Trophoblast cell (in vitro differentiated cells and primary cell): ENCODE measurements around the gene UBAC2.

ENCODE experiments used
- DNase-seq, 2 donors: peaks; one replicate each; pipeline ENCODE4 v3.0.0-alpha.2; 2016
- H2AFZ ChIP-seq: 2 replicates; pipeline ENCODE4 v1.6.1; 2013; ENCODE audit warnings: low read length, moderate library complexity, mild to moderate bottlenecking; ENCODE audit not compliant: insufficient read depth, poor library complexity
- H2AK5ac ChIP-seq: 2 replicates; pipeline ENCODE4 v1.6.1; 2013; ENCODE audit warnings: mild to moderate bottlenecking, low read length
- H2BK120ac ChIP-seq: 2 replicates; pipeline ENCODE4 v1.6.1; 2013; ENCODE audit warnings: low read length, mild to moderate bottlenecking, moderate library complexity; ENCODE audit not compliant: insufficient read depth, poor library complexity
- H2BK12ac ChIP-seq: 2 replicates; pipeline ENCODE4 v1.6.1; 2013; ENCODE audit warnings: mild to moderate bottlenecking, low read length, moderate library complexity
- H2BK5ac ChIP-seq: 2 replicates; pipeline ENCODE4 v1.6.1; 2013; ENCODE audit warnings: low read length, low read depth, moderate library complexity, mild to moderate bottlenecking; ENCODE audit not compliant: poor library complexity
- H3K14ac ChIP-seq: 2 replicates; pipeline ENCODE4 v1.6.1; 2013; ENCODE audit warnings: mild to moderate bottlenecking, low read length
- H3K18ac ChIP-seq: 2 replicates; pipeline ENCODE4 v1.6.1; 2013; ENCODE audit warnings: mild to moderate bottlenecking, low read length
- H3K23ac ChIP-seq: 2 replicates; pipeline ENCODE4 v1.6.1; 2013; ENCODE audit warnings: low read length
- H3K27ac ChIP-seq: 2 replicates; pipeline ENCODE4 v1.5.1; 2013; ENCODE audit warnings: low read depth, mild to moderate bottlenecking, inconsistent platforms, low read length, moderate library complexity
- H3K27me3 ChIP-seq: 2 replicates; pipeline ENCODE4 v1.6.1; 2013; ENCODE audit warnings: inconsistent platforms, mild to moderate bottlenecking, low read length, moderate library complexity; ENCODE audit not compliant: insufficient read depth
- H3K36me3 ChIP-seq, 2 experiments: 1 replicate in 1 of 2; 2 replicates in 1 of 2; pipeline ENCODE4 v1.6.1; 2013; ENCODE audit warnings: low read length in 2 of 2, mild to moderate bottlenecking in 2 of 2, moderate library complexity in 1 of 2; ENCODE audit not compliant: insufficient read depth in 2 of 2, control insufficient read depth in 1 of 2
- H3K4ac ChIP-seq: 2 replicates; pipeline ENCODE4 v1.6.1; 2013; ENCODE audit warnings: low read depth, mild to moderate bottlenecking, low read length, moderate library complexity
- H3K4me1 ChIP-seq, 2 experiments: 1 replicate in 1 of 2; 2 replicates in 1 of 2; pipeline ENCODE4 v1.6.1; 2013; ENCODE audit warnings: low read length in 2 of 2, mild to moderate bottlenecking in 2 of 2, moderate library complexity in 1 of 2; ENCODE audit not compliant: insufficient read depth in 2 of 2, control insufficient read depth in 1 of 2
- H3K4me2 ChIP-seq: 2 replicates; pipeline ENCODE4 v1.6.1; 2013; ENCODE audit warnings: inconsistent platforms, mild to moderate bottlenecking, low read length, moderate library complexity
- H3K4me3 ChIP-seq: 2 replicates; pipeline ENCODE4 v1.5.1; 2013; ENCODE audit warnings: mild to moderate bottlenecking, low read depth, low read length, inconsistent platforms
- H3K79me1 ChIP-seq: one replicate; pipeline ENCODE4 v1.6.1; 2013; ENCODE audit warnings: low read length
- H3K79me2 ChIP-seq: 2 replicates; pipeline ENCODE4 v1.6.1; 2013; ENCODE audit warnings: low read length, mild to moderate bottlenecking; ENCODE audit not compliant: control insufficient read depth, insufficient read depth, poor library complexity
- H3K9ac ChIP-seq: 2 replicates; pipeline ENCODE4 v1.6.1; 2013; ENCODE audit warnings: mild to moderate bottlenecking, low read length
- H3K9me3 ChIP-seq: 2 replicates; pipeline ENCODE4 v1.6.1; 2013; ENCODE audit warnings: low read depth, mild to moderate bottlenecking, control low read depth, inconsistent platforms, low read length; ENCODE audit not compliant: insufficient read depth
- H4K12ac ChIP-seq: 2 replicates; pipeline ENCODE4 v1.6.1; 2013; ENCODE audit warnings: low read depth, mild to moderate bottlenecking, low read length, moderate library complexity
- H4K8ac ChIP-seq: 2 replicates; pipeline ENCODE4 v1.6.1; 2013; ENCODE audit warnings: low read depth, mild to moderate bottlenecking, low read length, moderate library complexity
- H4K91ac ChIP-seq: one replicate; pipeline ENCODE4 v1.6.1; 2013; ENCODE audit warnings: low read depth, mild to moderate bottlenecking, low read length, moderate library complexity
- WGBS: extraction: QIAGEN DNeasy Blood & Tissue Kit; methylation state at CpG from one replicate; pipeline ENCODE4 v1.1.7; 2013; ENCODE audit warnings: missing lambda C conversion rate; ENCODE audit not compliant: insufficient read length, insufficient coverage; ENCODE audit errors: extremely low coverage; 5-methylcytosine and 5-hydroxymethylcytosine counted together

UBAC2 gene

DNA sequence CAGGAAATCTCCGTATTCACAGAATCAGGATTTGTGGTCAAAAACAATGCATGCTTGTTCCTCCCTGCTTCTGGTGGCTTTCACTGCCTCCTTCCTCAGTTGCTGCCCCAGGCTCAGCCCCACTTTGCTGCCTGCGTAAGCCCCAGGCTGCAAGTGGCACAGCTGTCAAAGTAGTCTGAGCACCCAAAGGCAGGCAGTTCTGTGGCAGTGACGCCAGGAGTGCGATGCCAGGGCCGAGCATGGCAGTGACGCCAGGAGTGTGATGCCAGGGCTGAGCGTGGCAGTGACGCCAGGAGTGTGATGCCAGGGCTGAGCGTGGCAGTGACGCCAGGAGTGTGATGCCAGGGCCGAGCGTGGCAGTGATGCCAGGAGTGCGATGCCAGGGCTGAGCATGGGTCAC lies 183.8 kb downstream of the UBAC2 start:
- Histone ChIP-seq H3K36me3 (peaks cover 18 to 20% of the 10 kb centered on the region in 2 experiments), H2BK5ac (no peak overlapping the region), H3K9me3 (no peaks in the 10 kb centered on the region), H3K14ac (no peak overlapping the region), H3K79me1 (no peaks in the 10 kb centered on the region), H4K91ac (no peak overlapping the region), H3K4me2 (no peak overlapping the region), H3K23ac (no peak overlapping the region), H4K8ac (no peak overlapping the region), H3K27ac (no peak overlapping the region), H3K4ac (no peak overlapping the region), H4K12ac (no peak overlapping the region), H2AK5ac (no peak overlapping the region), H2BK120ac (no peak overlapping the region), H3K9ac (no peak overlapping the region), H3K4me1 (no peaks in the 10 kb centered on the region), H2BK12ac (no peak overlapping the region), H3K4me3 (no peak overlapping the region), H2AFZ (no peak overlapping the region), H3K18ac (no peak overlapping the region), H3K79me2 (no peaks in the 10 kb centered on the region), H3K27me3 (no peaks in the 10 kb centered on the region)
- DNase-seq = no peak
- no CpG with 5 or more reads among the region's 13 CpGs for WGBS

GRCh38 chr13:99385161-99385560 lies 184.5 kb downstream of the UBAC2 start:
- no peak overlapping the region for H3K14ac ChIP-seq
- no peaks in the 10 kb centered on the region for H3K79me2 ChIP-seq
- no peak for DNase-seq
- H3K4ac ChIP-seq = no peak overlapping the region
- H3K4me1 ChIP-seq = no peaks in the 10 kb centered on the region
- no peak overlapping the region for H2BK5ac ChIP-seq
- no peak overlapping the region for H4K91ac ChIP-seq
- H3K27me3 ChIP-seq = no peaks in the 10 kb centered on the region
- WGBS = no CpG with 5 or more reads among the region's 15 CpGs
- no peak overlapping the region for H3K23ac ChIP-seq
- no peaks in the 10 kb centered on the region for H3K79me1 ChIP-seq
- H3K4me2 ChIP-seq = no peak overlapping the region
- H3K36me3 ChIP-seq = peaks cover 21 to 24% of the 10 kb centered on the region in 2 experiments
- no peaks in the 10 kb centered on the region for H3K9me3 ChIP-seq
- H3K18ac ChIP-seq = no peak overlapping the region
- no peak overlapping the region for H4K12ac ChIP-seq
- H2BK120ac ChIP-seq = no peak overlapping the region
- no peak overlapping the region for H3K9ac ChIP-seq
- no peak overlapping the region for H3K4me3 ChIP-seq
- no peak overlapping the region for H3K27ac ChIP-seq
- no peak overlapping the region for H2BK12ac ChIP-seq
- no peak overlapping the region for H4K8ac ChIP-seq
- no peak overlapping the region for H2AFZ ChIP-seq
- H2AK5ac ChIP-seq = no peak overlapping the region

DNA sequence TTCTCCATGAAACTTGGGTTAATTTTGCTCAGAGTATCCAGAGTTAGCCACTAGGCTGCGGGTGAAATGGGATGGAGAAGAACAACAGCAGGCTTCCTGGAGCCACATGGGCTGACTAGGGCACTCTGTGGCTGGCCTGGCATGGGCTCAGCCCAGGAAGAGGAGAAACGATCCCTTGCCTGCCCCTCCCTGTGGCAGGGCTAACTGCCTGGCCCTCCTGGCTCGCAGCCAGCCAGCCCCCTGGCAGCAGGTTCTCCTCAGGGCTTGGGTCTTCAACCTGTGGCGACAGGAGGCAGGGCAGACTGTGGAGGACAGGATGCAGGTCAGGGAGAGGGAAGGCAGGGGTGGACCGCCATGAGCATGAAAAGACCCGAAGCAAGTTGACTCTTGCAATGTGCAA lies 185.3 kb downstream of the UBAC2 start:
- H3K4me1 ChIP-seq = no peaks in the 10 kb centered on the region
- H3K4me2 ChIP-seq = no peak overlapping the region
- no peaks in the 10 kb centered on the region for H3K9me3 ChIP-seq
- H4K8ac ChIP-seq = no peak overlapping the region
- H2BK12ac ChIP-seq = no peak overlapping the region
- no peak overlapping the region for H4K91ac ChIP-seq
- no peak overlapping the region for H2AFZ ChIP-seq
- H3K18ac ChIP-seq = no peak overlapping the region
- no peaks in the 10 kb centered on the region for H3K27me3 ChIP-seq
- no peak overlapping the region for H3K4ac ChIP-seq
- no peak overlapping the region for H3K27ac ChIP-seq
- H3K36me3 ChIP-seq = peaks cover 22 to 27% of the 10 kb centered on the region in 2 experiments
- no peak overlapping the region for H4K12ac ChIP-seq
- H2AK5ac ChIP-seq = no peak overlapping the region
- H3K4me3 ChIP-seq = no peak overlapping the region
- H2BK120ac ChIP-seq = no peak overlapping the region
- no CpG with 5 or more reads among the region's 6 CpGs for WGBS
- no peak overlapping the region for H3K9ac ChIP-seq
- no peak overlapping the region for H3K14ac ChIP-seq
- H3K79me1 ChIP-seq = no peaks in the 10 kb centered on the region
- no peak overlapping the region for H3K23ac ChIP-seq
- DNase-seq = no peak
- H2BK5ac ChIP-seq = no peak overlapping the region
- no peaks in the 10 kb centered on the region for H3K79me2 ChIP-seq

DNA sequence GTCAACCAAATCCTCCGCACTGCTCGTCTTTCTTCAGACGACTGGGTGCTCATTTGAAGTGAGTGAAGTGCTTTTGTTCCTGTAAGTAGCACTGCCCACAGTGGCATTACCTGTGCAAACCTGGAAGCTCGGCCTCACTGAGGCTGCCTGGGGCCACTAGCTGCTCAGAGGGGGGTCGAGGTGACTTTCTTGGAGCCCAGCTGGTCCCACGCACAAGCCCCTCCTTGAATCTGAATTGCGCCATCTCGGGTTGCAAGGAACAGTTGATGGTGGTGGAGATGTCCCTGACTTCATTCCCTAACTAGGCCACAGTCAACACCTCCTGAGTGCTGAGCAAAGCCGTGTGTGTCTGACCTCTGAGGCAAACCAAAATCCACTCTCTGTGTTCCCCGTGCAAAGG lies 185.8 kb downstream of the UBAC2 start:
- H3K79me1 ChIP-seq = no peaks in the 10 kb centered on the region
- WGBS = no CpG with 5 or more reads among the region's 10 CpGs
- no peak overlapping the region for H2BK5ac ChIP-seq
- no peak overlapping the region for H4K8ac ChIP-seq
- peaks cover 17 to 27% of the 10 kb centered on the region in 2 experiments for H3K36me3 ChIP-seq
- no peak overlapping the region for H4K91ac ChIP-seq
- no peak overlapping the region for H3K23ac ChIP-seq
- H3K9me3 ChIP-seq = no peaks in the 10 kb centered on the region
- H3K79me2 ChIP-seq = no peaks in the 10 kb centered on the region
- no peak overlapping the region for H3K4me2 ChIP-seq
- H3K4me3 ChIP-seq = no peak overlapping the region
- H3K27ac ChIP-seq = no peak overlapping the region
- no peak overlapping the region for H3K9ac ChIP-seq
- no peak overlapping the region for H3K18ac ChIP-seq
- no peak overlapping the region for H3K4ac ChIP-seq
- no peak for DNase-seq
- H2BK120ac ChIP-seq = no peak overlapping the region
- H4K12ac ChIP-seq = no peak overlapping the region
- no peaks in the 10 kb centered on the region for H3K4me1 ChIP-seq
- no peaks in the 10 kb centered on the region for H3K27me3 ChIP-seq
- no peak overlapping the region for H3K14ac ChIP-seq
- H2AFZ ChIP-seq = no peak overlapping the region
- H2BK12ac ChIP-seq = no peak overlapping the region
- no peak overlapping the region for H2AK5ac ChIP-seq
